Measurements from ENCODE around the gene EFHD2. TPM values are rescaled to one million over a fixed set of nuclear protein-coding genes. Genes with fewer than 3 reads are reported as not detected.

Gene EFHD2
- total and polyA plus RNA-seq, 5 donors from 2014 or later, result 45.3 to 93.6 (median 68.2) TPM

Other genes starting within 250 kb of the EFHD2 start
- gene FHAD1, start 162.7 kb upstream of the EFHD2 start, total RNA-seq, result not detected
- not detected for gene FHAD1, start 162.7 kb upstream of the EFHD2 start, polyA plus RNA-seq
- gene CTRC, start 28.6 kb downstream of the EFHD2 start, total RNA-seq, result 1.4 TPM
- gene CTRC, start 28.6 kb downstream of the EFHD2 start, polyA plus RNA-seq, result not detected
- not detected for gene CELA2A, start 46.8 kb downstream of the EFHD2 start, total RNA-seq
- not detected for gene CELA2A, start 46.8 kb downstream of the EFHD2 start, polyA plus RNA-seq
- gene CELA2B, start 66.2 kb downstream of the EFHD2 start, total RNA-seq, result not detected
- gene CELA2B, start 66.2 kb downstream of the EFHD2 start, polyA plus RNA-seq, result not detected
- gene CASP9, start 114.3 kb downstream of the EFHD2 start, total RNA-seq, result 7.8 TPM
- 10 to 100 TPM in 2 of 4 donors, 1 to 10 TPM in 2; 5.8 to 11.7 (median 8.3) TPM for gene CASP9, start 114.3 kb downstream of the EFHD2 start, polyA plus RNA-seq
- 17.0 TPM for gene DNAJC16, start 117.0 kb downstream of the EFHD2 start, total RNA-seq
- gene DNAJC16, start 117.0 kb downstream of the EFHD2 start, polyA plus RNA-seq, result 10 to 100 TPM in 1 of 4 donors, 1 to 10 TPM in 3; 6.5 to 12.4 (median 7.7) TPM
- gene AGMAT, start 175.2 kb downstream of the EFHD2 start, total RNA-seq, result 8.9 TPM
- gene AGMAT, start 175.2 kb downstream of the EFHD2 start, polyA plus RNA-seq, result 10 to 100 TPM in 3 of 4 donors, 1 to 10 TPM in 1; 9.1 to 12.7 (median 11.6) TPM
- gene DDI2, start 207.6 kb downstream of the EFHD2 start, total RNA-seq, result 61.2 TPM
- 1 to 10 TPM; 3.2 to 7.7 (median 5.5) TPM for gene DDI2, start 207.6 kb downstream of the EFHD2 start, polyA plus RNA-seq

All from CD4-positive, CD25-positive, alpha-beta regulatory T cell (primary cell).